ENCODE measurements around the gene ACSS3.

- TF ChIP-seq POLR2AphosphoS5 (IDR thresholded peaks at IDR 0.05; ENCODE audit: low read depth, low read length), result no peak
- no peak for TF ChIP-seq POLR2A (IDR thresholded peaks at IDR 0.05; ENCODE audit: low read depth, low read length)
Measured at GRCh38 chr12:81212996-81213696, 135.3 kb downstream of the ACSS3 start.
